Suprapubic skin (tissue), 3 donors: ENCODE results near the gene PCDH15.

ENCODE experiments used
- POLR2A ChIP-seq, 2 donors: fragments of 450-650 bp; IDR thresholded peaks; one replicate each; pipeline ENCODE4 v1.6.1; 2017; ENCODE audit warnings: antibody characterized with exemption in 2 of 2, mild to moderate bottlenecking in 2 of 2, moderate library complexity in 2 of 2
- TF ChIP-seq, protein P1 (sequence below), 2 donors: fragments of 200-600 bp in 1 of 2; fragments of 450-650 bp in 1 of 2; sonication (generic) in 1 of 2; IDR thresholded peaks; one replicate each; pipeline ENCODE4 v1.5.1; 2016 to 2019; ENCODE audit warnings: antibody characterized with exemption in 2 of 2, mild to moderate bottlenecking in 1 of 2, moderate library complexity in 1 of 2

GRCh38 chr10:54137396-54137795 lies 663.6 kb downstream of the PCDH15 start:
- TF ChIP-seq, protein P1, sequence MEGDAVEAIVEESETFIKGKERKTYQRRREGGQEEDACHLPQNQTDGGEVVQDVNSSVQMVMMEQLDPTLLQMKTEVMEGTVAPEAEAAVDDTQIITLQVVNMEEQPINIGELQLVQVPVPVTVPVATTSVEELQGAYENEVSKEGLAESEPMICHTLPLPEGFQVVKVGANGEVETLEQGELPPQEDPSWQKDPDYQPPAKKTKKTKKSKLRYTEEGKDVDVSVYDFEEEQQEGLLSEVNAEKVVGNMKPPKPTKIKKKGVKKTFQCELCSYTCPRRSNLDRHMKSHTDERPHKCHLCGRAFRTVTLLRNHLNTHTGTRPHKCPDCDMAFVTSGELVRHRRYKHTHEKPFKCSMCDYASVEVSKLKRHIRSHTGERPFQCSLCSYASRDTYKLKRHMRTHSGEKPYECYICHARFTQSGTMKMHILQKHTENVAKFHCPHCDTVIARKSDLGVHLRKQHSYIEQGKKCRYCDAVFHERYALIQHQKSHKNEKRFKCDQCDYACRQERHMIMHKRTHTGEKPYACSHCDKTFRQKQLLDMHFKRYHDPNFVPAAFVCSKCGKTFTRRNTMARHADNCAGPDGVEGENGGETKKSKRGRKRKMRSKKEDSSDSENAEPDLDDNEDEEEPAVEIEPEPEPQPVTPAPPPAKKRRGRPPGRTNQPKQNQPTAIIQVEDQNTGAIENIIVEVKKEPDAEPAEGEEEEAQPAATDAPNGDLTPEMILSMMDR (IDR thresholded peaks at IDR 0.05), result no peak
- no peak for TF ChIP-seq POLR2A (IDR thresholded peaks at IDR 0.05)
